HG03103 (cell line): ENCODE measurements around the gene DPP6.

Experiments used
- ATAC-seq: cut with Tn5 transposase; IDR thresholded peaks from one replicate; pipeline ENCODE4 v1.9.1; 2021; ENCODE audit warnings: low read depth; ENCODE audit not compliant: unreplicated experiment

DPP6 gene

DNA sequence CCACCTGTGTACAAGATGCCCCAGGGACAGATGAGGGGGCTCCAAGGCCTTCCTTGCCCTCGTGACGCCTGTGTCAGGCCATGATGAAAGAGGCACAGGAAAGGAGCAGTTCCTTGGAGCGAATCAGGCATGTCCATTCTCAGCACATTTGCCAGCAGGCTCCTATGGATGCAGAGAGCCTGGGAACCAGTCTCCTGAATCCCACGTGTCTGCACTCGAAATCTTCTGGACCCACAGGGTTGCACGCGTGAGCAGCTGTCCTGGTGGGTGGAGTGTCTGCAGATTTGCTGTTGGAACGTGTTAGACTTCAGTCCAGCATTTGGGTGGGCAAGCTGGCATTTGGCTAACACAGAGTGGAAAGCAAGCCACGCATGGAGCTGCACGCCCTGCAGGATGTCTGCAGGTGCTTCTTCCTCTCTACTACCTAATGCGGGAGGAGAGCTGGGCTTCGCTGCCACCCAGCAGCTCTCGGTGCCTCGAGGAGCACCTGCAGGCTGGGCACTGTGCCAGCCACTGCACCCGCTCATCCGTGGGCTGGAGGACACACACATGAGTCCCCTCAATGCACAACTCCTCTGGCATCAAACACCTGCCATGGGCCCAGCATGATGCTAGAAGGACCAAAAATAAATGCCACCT, 810.1 kb downstream of the DPP6 start:
- no peak for ATAC-seq

DNA sequence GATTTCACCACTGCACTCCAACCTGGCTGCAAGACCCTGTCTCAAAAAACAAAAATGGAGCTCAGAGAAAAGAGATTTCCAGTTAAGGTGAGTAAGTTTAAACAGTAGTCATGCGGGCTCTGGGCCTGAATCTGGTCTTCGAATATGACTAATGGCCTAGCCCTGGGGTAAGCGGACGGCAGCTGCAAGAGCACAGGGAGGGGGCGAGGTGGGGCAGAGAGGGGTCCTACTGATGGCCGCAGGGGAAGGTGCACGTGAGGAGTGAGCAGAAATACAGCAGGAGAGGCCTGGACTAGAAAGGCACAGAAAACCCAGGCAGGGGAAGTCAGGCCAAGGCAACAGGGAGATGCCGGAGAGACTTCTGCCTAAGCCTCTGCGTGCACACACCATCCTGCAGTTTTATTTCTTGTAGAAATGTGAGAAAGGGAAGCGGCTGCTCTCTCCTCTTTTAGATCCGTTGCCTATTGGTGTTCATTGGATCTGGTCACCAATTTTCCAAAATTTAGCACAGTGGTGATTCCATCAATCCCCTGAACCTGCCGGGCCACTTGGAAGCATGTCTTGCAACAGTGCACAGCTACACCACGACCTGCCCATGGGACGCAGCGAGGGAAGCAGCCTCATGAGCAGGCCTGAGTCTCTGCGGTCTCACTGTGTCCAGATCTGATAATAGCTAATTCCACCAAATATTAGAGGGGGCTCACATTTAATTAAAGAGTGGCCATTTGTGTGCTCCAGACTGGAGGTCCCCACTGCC, 811.7 kb downstream of the DPP6 start:
- no peak for ATAC-seq

DNA sequence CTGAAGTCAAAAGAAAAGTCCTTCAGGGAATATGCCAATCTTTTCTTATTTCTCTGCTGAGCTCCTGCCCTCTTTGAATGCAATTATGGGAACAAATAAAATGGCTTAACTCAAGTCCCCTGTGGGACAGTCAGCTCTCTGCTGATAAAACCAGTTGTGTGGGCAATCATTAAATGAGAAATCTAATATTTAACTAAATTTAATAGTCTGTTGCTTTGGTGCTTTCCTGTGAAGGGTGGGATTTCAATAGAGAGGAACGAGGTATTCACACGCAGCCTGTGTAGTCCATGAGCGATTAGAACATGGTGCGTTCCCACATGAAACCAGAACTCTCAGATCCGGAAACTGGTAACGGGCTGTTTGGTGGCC, 812.3 kb downstream of the DPP6 start:
- no peak for ATAC-seq

DNA sequence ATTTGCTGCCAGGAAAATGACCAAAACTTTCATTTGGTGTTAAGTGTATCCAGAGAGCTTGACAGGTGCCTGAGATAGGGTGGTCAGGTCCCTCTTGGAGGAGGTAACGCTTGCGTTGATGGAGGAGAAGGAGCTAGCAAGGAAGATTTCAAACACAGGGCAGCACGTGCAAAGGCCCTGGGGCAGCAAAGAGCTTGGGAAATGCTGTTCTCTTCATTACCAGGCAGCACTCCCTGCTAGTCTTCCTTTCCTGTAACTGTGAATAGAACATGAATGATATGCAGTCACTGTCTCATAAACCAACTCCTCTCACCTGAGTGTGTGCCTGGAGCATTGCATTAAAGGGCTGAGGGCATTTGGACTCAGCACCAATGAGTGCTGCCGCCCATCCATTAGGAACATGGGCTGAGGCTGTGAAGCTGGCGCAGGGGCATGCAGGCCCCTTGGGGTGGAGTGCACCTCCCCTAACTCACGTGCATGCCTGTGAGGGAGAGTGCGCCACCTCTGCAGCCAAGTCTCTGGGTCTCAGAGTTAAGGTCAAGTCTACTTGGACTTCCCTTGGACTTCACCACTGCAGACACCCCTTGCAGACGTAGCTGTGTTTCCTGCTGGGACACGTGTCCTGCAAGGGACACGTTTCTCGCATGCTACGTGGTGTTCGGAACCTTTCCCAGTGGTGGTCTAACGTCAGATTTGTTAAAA, 813.9 kb downstream of the DPP6 start:
- ATAC-seq: no peak

DNA sequence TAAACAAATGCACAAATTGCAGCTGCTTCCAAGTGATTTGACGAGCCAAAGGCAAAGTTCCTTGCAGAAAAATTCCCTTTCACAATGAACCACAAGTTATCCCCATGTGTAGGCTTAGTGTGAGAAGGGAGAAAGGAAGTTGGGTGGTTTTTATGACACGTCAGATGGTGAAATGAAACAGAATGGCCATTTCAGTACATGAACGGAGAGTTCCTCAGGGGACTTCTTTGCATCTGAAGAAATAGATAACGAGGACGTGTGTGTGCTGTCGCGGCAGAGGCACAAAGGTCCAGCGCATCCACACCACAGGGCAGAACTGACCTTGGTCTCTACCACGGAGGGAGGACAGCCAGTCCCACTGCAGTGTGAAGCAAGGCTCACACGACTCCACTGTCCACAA, 814.9 kb downstream of the DPP6 start:
- ATAC-seq: no peak

DNA sequence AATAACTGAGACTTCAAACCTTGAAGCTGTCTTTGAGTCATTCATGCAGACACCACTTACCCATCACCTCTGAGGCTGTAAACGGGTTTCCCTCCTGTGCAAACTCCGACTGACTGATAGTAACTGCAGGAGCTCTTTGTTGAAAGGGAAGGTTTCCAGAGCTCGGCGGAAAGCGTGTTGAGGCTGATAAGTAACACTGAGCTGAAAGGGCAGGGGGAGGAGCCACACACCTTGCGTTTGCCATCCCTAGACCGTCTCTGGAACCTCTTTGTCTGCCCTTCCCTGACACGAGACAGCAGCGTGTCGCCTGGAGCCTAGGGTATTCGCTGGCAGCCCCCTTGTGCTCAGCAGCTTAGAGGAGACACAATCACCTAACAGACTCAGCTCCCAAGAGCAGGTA, 816.7 kb downstream of the DPP6 start:
- ATAC-seq: no peak

DNA sequence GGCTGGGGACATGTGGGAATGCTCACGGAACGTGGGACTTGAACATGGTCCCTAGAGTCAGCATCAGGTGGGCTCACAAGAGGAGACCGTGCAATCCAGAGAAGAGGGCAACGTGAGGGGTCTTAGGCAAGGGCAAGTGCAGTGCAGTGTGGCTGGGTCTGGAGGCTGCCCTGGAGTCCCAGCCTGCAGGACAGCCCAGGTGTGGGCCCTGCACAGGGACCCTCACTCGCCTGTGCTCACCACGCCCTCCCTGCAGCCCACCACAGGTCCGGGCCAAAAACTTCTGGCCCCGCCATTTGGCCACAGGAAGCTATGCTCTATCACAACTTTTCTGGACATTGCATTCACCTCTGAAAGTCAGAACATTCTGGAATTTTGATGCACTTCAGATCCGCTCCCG, 817.2 kb downstream of the DPP6 start:
- ATAC-seq: no peak

DNA sequence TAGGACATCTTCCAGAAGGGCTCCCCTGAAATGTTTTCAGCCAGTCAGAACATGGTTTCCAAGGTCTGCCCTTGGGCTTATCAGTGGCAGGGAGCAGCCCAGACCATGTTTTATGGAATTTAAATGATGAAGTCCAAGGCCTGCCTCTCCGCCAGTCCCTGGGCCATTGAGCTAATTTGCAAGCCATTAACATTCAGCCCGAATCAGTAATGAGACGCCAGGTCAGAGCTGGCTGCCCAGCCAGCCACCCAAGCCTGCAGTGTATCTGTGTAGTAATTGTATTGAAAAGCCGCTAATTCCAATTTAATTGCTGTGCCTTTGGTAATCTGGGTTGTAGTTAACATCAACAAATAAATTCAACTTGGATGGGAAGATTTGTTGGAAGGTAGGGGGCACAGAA, 819.3 kb downstream of the DPP6 start:
- ATAC-seq: no peak

DNA sequence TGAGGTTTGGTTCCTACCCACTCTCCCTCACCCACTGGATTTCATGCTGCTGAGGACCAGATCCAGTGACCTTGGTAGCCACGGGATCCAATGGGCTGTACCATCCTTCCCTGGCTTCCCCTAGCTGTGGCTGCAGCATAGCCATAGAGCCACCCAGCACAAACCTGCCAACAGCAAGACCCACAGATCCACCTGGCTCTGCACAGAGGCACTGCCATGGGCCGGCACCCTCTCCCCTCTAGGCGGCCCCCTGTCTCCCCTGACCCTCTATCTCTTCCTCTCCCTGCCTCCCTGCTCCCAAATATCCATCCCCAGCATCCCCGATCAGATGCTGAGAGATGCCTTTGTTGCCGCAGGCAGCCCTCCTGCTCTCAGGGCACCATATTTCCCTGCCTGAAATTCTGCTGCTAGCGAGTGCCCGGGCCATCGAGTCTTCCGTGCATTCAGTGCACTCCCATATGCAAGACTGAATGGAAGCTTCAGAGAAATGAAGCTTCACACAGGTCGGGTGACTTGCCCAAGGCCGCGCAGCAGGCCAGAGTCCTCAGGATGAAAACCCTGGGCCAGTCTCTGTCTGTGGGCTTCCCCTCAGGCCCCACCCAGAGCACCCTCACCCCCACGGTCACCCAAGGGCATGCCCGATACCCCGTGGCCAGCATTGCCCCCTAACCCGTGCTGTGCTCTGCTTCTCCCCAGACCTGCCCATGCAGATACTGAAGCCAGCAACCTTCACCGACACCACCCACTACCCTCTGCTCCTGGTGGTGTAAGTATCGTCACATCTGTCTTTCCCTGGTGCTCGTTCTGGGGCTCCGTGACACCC, 819.9 kb downstream of the DPP6 start:
- ATAC-seq: no peak

DNA sequence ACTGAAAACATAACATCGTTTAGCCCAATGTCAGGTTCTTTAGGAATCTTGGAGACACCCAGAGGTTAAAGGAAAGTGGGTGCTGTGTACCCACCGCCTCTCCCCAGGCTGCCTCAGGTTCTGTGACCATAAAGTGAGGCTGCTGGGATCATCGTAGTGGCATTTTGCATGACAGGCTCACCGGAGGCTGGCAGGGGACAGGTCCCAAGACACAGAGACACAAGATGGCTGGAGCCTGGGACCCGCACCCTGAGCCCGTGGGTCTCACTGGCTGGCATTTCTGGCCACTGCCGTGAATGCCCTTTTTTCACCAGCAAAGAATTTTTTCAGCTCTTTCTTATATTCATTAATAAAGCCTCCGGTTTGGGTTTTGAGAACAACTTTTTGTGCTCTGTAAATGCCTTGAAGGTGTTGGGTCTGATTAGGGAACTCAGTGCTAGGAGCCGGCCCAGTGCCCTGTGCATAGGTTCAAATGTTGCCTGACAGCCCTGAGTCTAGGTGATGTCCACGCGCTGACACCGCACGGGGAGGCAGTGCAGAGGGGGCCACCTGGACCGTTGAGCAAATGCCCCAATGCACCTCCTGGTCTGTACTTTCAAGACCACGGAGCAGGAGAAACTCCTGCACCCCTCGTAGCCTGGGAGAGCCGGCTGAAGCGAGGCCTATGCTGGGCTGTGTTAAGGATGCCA, 820.8 kb downstream of the DPP6 start:
- ATAC-seq: no peak

DNA sequence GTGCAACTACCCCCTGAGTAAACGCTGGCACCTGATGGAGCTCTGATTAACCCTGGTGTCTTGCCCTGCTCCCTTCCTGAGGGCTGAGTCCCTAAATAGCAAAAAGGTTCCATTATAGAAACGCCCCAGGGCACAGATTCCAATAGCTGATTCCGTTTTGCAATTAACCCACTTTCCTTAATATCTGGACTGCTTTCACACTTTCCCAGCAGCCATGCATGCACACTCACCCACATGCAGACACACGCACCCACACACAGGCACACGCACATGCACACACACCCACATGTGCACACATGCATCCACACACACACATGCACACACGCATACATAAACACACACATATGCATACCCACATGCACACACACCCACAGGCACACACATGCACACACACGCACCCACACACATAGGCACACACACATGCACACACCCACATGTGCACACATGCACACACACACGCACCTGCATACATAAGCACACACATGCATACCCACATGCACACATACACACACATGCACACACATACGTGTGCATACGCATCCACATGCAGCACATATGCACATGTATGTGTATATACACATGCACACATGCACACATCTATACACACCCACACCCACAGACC, 821.4 kb downstream of the DPP6 start:
- no peak for ATAC-seq

DNA sequence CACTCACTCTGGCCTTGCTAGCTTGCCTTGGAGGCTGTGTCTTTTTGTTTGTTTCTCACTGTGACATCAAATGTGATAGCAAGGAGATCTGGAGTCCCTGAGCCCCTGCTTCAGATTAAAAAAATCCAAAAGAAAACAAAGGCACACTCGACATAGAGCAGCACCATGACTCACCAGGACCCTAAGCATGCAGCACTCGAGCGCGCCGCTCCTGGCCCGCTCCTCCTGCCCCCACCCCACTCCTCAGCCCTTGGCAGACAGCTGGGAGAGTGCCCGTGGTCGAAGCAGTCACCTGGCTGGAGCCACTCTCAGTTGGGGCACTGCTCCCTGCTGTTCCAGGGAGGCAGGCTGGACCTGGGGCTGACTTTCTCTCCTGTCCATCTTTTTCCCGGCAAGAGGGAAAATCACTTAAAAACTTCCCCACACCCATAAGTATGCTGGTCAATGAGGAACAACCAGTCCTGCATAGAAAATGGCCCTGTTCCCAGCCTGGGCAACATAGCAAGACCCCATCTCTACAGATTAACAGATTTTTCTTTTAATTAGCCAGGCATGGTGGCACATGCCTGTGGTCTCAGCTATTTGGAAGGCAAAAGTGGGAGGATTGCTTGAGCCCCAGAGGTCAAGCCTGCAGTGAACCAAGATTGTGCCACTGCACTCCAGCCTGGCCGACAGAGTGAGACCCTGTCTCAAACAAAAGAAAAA, 822.4 kb downstream of the DPP6 start:
- no peak for ATAC-seq

DNA sequence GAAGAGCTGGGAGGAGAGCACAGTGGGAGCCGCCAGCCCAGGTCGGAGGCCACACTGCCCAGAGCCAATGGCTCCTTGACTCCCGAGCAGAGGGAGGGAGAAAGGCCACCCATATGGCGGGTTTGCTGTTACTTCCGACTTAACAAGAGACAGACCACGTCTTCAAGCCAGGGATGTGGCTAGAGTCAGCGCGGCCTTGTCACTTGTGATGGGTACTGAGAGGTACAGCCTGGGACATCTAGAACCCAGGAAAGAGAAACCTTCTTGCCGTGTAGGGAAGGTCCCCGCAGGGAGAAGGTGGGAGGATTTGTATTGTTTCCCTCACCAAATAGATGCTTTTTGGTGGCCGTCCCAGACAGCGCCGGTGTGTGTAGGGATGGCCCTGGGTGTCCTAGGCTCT, 823.1 kb downstream of the DPP6 start:
- ATAC-seq: no peak

DNA sequence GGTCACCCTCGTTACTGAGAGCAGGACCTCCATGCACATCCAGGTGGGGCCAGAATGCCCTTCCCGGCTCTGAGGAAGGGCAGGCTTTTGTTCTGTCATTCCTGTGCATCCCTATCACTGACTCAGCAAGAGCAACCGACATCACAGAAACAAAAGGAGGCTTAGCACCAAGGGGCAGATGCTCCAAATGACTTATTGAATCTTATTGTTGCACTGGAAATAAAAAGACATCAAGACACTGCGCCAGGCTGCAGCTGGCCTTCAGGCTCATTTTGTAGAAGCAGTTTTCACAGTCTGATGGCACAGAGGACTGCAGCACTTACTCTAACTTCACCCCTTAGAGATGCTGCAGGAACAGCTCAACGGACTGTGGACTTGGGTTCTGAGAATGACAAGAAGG, 824.3 kb downstream of the DPP6 start:
- ATAC-seq: no peak

DNA sequence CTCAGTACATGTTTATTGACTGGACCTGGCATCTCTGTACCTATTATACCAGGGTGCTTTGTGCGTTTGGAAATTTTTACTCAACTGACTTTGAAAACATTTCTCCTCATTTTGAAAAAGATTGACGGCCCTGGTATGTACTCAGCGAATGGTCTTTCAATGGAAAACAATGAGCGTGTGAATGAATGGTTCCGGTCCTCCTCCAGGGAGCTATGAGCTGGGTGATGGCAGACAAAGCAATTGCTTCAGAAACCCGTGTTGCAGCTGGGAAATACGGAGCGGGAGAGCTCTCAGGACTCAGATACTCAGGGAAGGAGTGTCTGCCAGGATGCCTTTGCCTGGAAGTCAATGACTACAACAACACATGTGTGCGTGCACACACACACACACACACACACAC, 824.8 kb downstream of the DPP6 start:
- ATAC-seq: no peak

DNA sequence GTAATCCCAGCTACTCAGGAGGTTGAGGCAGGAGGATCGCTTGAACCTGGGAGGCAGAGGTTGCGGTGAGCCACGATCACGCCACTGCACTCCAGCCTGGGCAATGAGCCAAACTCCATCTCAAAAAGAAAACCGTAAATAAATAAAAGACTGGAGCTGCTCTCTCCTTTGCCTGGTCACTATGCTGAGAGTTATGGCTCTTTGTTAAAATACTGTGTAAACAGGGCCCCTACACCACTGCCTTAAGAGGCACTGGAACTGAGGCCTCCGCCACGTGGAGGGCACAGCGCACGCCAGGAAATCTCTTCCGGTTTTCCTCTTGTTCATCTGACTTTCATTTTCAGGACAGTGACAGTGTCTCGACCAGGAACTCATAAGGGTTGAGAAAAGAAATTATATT, 827.4 kb downstream of the DPP6 start:
- no peak for ATAC-seq

DNA sequence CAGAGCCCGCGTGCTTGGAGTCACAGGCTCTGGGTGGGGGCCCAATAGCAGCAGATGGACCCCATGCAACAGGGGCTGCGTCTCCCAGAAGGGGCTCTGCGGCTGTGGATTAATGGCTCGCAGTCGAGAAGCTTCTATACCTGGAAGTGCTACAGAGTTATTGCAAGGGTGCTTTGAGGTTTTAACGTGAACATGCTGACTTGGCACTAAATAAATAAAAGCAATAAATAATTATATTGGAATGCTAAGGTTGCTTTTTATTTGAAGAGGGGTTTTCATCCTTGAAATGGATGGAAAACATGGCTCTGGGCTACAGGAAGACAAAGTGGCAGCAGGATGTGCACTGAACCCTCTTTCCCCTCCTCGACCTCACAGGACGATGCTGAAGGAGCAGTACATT, 828.3 kb downstream of the DPP6 start:
- ATAC-seq: no peak

DNA sequence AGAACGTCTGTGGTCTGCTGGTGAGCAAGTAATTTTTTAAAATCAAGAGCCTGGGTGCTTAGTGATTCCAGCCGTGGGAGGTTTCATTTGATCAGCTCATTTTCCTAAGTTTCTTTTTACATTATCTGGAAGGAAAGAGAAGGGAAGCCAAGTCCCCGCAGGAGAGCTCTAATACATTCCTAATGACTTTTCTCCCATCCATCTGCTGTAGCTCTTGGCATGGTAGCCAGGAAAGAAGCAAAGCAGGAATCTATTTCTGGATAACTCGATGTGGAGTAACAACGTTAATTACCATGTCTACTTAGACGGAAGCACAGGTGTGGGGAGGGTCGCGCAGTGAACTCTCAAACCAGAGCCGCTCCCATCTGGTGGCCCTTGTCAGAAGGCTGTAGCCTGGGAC, 828.8 kb downstream of the DPP6 start:
- no peak for ATAC-seq

DNA sequence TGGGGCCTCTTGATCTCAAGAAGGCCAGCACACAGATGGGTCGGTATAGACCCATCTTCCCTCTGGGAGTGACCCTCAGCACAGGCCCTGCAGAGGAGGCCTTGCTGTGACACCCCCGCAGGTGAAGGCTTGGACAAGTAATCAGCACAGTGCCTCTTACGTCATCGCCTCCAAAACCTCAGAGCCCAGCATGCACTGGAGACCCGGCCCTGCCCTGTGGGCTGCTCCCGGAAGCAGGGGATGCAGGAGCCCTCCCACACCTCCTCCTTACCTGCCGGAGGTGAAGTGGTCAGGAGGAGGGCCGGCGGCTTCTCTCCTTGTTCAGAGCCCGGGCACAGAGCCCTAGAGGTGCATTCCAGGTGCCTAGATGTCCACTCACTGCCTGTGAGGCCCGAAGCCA, 829.3 kb downstream of the DPP6 start:
- ATAC-seq: no peak
